HPDE6-E6E7 (cell line): ENCODE data around the gene CAPSL.
"Not testable (repeated sequence)": the region's sequence is repeated elsewhere in the genome, so short reads cannot be mapped to it uniquely, and the experiment has no call there.

Source experiments
- DNase-seq: peaks from one replicate; pipeline ENCODE4 v3.0.0; 2011; ENCODE audit warnings: missing footprints; ENCODE audit errors: extremely low spot score

Gene CAPSL

DNA sequence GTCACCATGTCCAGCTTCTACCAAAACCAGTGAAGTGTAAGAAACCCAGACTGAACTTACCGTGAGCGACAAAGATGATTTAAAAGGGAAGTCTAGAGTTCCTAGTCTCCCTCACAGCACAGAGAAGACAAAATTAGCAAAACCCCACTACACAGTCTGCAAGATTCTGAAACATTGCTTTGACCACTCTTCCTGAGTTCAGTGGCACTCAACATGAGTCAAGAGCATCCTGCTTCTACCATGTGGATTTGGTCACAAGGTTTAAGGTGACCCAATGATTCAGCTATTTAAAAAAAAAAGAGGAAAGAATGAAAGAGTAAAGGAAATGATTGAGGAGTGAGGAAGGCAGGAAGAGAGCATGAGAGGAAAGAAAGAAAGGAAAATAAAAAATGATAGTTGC is 62.0 kb downstream of the CAPSL start:
- no peak for DNase-seq

DNA sequence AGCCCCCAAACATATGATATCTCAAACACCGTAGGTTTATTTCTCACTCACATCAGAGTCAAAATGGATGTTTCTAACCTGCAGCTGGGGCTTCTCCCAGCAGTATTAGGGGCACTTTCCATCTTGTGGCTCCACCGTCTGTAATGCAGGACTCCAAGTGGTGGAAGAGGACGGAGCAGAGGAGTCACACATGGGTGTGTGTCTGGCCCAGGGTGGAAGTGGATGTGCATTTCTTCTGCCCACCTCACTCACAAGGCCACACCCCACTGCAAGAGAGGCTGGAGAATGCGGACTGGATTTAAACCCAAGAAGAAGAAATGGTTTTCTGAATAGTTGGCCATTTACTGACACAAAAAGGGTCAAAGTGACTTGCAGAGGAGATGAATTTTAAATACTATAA is 67.8 kb downstream of the CAPSL start:
- no peak for DNase-seq

DNA sequence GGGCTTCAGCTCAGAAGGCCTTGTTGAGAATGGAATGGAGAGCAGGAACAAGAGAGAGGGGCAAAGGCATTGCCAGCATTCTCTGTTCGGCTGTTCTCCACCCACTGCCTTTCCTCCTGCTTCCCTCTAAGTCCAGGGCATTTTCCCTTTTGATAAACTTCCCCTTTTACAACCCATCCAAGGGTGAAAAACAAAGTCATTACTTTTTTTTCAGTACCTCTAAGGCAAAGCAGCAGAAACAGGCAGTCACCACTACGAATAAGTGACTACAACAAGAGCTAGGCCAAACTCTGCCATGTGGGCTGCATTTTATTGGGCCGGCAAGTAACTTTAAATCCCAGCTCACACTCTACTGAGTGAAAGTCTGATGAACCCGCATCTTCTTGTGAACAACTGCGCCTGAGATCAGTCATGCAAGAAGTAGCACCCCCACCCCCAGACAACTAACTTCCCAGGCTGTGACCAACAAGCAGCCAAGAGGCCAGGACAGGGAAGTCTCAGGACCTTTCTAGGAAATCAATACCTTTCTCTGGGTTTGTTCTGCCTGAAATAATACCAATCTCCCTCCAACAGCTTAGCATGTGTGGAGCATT is 68.6 kb downstream of the CAPSL start:
- DNase-seq, result no peak

DNA sequence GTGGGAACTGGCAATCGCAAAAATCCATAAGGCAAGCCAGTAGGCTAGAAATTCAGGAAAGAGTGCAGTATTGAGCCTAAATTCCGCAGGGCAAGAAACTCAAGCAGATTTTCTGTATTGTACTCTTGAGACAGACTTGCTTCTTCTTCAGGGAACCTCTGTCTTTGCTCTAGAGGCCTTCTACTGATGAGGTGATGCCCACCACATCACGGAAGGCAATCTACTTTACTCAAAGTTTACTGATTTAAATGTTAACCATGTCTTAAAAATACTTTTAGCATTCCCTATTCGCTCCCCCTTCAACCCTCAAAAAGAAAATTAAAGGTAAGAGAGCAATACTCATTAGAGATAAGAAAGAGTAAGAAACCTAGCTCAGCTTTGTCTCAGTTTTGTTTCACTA is 70.4 kb downstream of the CAPSL start:
- no peak for DNase-seq

DNA sequence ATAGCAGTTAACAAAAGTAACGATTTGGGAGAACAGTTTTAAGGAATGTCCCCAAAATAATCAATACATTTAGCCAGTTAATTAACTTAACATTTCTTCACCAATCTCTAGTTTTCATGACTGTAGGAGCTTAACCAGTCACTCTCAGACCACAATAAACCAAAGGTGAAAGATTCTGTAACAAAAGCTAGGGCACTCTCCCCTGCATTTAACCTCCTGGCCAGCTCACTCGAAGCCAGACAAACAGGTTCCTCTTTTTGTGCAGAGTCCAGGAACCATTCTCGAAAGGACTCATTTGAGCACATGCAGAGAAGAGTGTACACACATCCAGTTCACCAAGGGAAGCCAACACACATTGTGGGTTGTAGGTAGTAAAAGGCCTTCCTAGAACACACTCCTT is 75.3 kb downstream of the CAPSL start:
- no peak for DNase-seq

DNA sequence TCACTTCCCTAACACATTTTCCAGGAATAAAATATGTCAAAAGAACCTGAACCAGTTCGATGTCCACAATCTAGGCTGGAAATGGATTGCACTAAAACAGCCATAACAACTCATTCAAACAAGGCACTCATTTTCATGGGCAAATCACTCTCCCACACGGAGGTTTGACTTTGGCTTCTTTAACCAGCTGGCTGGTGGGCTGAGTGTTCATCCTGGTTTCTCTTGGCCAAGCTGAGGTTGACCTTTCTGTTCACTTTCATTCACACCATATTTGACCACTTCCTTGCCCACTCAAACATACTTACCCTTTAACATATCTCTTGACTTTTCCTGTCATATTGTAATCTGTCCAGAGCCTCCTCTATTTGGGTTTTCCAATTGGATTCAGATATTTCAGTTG is 76.3 kb downstream of the CAPSL start:
- DNase-seq, result no peak

DNA sequence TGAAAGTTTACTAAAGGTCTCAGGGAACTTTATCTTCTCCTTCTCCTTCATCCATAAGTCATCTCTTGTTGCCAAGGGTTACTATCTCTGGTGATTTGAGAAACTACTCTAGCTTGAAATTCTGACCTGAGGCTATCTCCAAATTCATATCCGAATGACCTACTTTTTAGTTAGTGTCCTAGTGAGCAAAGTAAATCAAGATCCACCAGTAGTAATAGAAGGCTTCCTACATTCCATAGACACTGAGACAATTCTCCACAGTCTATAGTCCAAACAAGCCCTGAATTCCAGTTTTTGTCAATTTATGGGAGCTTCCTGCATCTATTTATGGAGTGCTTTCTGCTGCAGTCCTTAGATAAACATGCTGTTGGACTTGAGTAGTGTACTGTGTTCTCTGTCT is 76.7 kb downstream of the CAPSL start:
- DNase-seq, result no peak

DNA sequence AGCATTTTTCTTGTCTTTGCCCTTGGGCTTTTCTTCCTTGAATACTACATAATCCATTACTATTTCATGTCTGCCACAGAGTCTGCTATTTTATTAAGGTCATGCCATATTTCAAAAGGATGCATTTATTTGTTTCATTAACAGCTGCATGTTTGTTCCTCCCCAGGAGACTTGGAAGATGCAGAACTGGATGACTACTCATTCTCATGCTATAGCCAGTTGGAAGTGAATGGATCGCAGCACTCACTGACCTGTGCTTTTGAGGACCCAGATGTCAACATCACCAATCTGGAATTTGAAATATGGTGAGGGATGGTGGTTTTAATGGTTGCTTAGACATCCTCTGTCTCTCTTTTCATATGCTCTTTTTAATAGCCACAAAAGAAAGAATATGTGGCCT is 77.7 kb downstream of the CAPSL start:
- DNase-seq, result no peak

DNA sequence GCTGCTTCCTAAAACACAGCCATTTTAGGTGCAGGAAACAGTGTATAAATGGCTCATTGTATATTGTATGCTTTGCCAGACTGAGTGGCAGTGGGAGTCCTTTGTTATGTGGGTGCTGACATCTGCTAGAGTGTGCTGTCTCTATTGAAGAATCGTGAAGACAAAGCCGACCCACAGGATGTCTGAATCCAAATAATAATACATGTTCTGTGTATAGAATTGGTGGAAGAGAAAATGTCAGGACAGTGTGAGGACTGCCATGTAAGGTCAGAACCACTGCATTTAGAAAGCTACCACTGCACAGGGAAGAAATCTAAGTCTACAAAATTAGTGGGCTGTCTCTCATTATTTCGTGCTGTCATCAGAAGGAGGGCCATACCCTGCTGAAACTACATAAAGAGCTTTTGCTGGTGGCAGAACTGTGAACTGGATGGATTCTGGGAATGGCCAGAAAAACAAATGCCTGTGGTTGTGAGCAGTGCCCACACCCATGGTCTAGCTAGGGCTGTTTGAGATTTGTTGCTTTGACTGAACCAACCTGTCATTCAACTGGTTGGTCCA is 79.2 kb downstream of the CAPSL start:
- DNase-seq, result no peak

DNA sequence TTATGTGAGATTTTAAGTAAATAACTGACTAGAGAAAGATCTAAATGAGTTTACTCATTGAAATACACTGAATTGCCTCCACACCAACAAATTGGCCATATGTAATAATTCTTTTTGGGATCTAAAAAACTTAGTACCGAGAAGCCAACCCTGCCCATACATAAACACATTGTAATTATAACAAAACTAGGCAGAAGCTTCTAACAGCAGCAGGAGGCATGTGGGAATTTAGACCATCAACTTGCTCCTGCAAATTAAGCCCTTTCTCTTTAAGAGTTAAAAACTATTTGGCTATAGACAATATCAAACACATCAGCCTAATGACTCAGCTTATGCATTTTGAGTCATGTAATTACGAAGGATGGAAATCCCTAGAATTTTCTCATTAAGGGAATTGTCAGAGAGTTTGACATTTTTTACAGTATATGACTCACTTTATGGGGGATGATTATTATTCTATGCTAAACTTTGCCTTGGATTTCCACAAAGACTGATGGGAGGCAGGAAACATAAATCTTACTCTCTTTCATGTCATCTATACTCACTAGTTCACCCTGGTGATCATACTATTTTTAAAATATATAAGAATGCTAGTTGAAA is 80.7 kb downstream of the CAPSL start:
- DNase-seq, result peak; percentile 21

DNA sequence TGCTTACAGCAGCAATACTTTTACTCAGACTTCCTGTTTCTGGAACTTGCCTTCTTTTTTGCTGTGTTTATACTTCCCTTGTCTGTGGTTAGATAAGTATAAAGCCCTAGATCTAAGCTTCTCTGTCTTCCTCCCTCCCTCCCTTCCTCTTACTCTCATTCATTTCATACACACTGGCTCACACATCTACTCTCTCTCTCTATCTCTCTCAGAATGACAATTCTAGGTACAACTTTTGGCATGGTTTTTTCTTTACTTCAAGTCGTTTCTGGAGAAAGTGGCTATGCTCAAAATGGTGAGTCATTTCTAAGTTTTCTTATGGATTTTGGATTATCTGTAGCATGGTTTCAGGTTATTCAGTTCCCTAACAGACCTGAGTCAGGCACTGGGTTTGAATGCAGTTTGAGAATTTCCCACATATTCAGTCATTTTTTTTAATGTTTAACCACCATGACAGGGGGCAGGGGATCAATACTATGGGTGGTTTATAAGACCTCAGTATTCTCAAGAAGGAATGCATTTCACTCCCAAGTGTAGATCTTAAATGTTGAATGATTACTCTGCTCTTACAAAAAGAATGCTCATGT is 81.6 kb downstream of the CAPSL start, which contains the start of gene IL7R:
TSS of gene IL7R (plus strand) at position 127 of the 587 bp plus-strand sequence. CDS start at position 214, 87 bp downstream.
- no peak for DNase-seq

DNA sequence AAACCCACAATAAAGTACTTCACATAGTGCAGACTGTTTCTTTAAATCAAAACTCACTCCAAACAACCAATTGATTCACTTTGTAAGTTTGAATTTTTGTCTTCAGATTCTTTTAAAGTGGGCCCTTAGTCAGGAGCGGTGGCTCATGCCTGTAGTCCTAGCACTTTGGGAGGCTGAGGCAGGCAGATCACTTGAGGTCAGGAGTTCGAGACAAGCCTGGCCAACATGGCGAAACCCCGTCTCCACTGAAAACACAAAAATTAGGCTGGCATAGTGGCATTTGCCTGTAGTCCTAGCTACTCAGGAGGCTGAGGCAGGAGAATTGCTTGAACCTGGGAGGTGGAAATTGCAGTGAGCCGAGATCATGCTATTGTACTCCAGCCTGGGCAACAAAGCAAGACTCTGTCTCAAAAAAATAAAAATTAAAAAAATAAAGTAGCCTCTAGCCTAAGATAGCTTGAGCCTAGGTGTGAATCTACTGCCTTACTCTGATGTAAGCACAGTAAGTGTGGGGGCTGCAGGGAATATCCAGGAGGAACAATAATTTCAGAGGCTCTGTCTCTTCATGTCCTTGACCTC is 82.1 kb downstream of the CAPSL start:
- not testable (repeated sequence) for DNase-seq

DNA sequence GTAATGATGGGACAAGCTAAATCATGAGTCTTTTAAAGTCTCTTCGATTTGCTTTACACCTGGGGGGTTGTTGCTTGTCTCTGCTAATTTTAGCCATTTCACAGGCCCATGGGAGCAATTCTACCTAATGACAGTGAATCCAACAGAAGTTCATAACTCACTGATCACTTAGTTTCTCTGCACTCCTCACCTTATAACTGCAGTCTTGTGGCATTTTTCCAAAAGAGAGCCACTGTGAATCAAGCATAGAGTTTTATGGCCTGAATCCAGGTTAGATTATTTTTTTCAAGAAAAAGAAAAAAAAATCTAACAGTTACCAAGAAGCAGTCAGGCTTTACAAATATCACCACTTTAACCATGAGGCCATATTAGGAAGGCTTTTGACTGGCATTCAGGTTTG is 83.2 kb downstream of the CAPSL start:
- no peak for DNase-seq
